ENCODE measurements around the gene TMEM52.

- no peak for TF ChIP-seq GATA3 (IDR thresholded peaks at IDR 0.05; ENCODE audit: low read depth, low read length)
- no peak for TF ChIP-seq GATA2 (IDR thresholded peaks at IDR 0.05; ENCODE audit: low read depth, low read length)
Observed at GRCh38 chr1:1899266-1899966, 19.7 kb downstream of the TMEM52 start.

Data from SH-SY5Y (cell line).